Measurements from ENCODE around the gene WDR41. TPM values are rescaled to one million over a fixed set of nuclear protein-coding genes. Genes with fewer than 3 reads are reported as not detected.
A peak's percentile ranks its signal among the peaks of the same experiment; 100 is the strongest.

The WDR41 gene
- total RNA-seq, 1 donor from 2014 or later = 59.6 TPM

- no peak for DNase-seq (ENCODE audit: extremely low spot score, unreplicated experiment)
- Mint-ChIP-seq H3K36me3 (peaks cover 48% of the 10 kb centered on the region), H3K4me3 (no peak overlapping the region), H3K9me3 (no peaks in the 10 kb centered on the region), H3K4me1 (ENCODE audit: unreplicated experiment) (no peaks in the 10 kb centered on the region), H3K27me3 (no peaks in the 10 kb centered on the region), H3K27ac (no peak overlapping the region)
- TF ChIP-seq, protein P1, sequence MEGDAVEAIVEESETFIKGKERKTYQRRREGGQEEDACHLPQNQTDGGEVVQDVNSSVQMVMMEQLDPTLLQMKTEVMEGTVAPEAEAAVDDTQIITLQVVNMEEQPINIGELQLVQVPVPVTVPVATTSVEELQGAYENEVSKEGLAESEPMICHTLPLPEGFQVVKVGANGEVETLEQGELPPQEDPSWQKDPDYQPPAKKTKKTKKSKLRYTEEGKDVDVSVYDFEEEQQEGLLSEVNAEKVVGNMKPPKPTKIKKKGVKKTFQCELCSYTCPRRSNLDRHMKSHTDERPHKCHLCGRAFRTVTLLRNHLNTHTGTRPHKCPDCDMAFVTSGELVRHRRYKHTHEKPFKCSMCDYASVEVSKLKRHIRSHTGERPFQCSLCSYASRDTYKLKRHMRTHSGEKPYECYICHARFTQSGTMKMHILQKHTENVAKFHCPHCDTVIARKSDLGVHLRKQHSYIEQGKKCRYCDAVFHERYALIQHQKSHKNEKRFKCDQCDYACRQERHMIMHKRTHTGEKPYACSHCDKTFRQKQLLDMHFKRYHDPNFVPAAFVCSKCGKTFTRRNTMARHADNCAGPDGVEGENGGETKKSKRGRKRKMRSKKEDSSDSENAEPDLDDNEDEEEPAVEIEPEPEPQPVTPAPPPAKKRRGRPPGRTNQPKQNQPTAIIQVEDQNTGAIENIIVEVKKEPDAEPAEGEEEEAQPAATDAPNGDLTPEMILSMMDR (conservative IDR thresholded peaks at IDR 0.05) = no peak
Observed at GRCh38 chr5:77452351-77452750, 39.8 kb downstream of the WDR41 start.

GRCh38 chr5:77449981-77450380 lies 42.1 kb downstream of the WDR41 start:
- Mint-ChIP-seq H3K36me3 (peaks cover 67% of the 10 kb centered on the region), H3K9me3 (peaks cover 3% of the 10 kb centered on the region), H3K4me3 (no peak overlapping the region), H3K4me1 (ENCODE audit: unreplicated experiment) (no peaks in the 10 kb centered on the region), H3K27me3 (no peaks in the 10 kb centered on the region), H3K27ac (no peak overlapping the region)
- DNase-seq (ENCODE audit: extremely low spot score, unreplicated experiment) = no peak
- TF ChIP-seq, protein P1 (conservative IDR thresholded peaks at IDR 0.05) = no peak

- no peak overlapping the region for H3K4me3 Mint-ChIP-seq
- H3K27me3 Mint-ChIP-seq = no peaks in the 10 kb centered on the region
- TF ChIP-seq, protein P1 (conservative IDR thresholded peaks at IDR 0.05) = no peak
- peaks cover 3% of the 10 kb centered on the region for H3K9me3 Mint-ChIP-seq
- H3K27ac Mint-ChIP-seq = no peak overlapping the region
- peaks cover 69% of the 10 kb centered on the region for H3K36me3 Mint-ChIP-seq
- H3K4me1 Mint-ChIP-seq (ENCODE audit: unreplicated experiment) = no peaks in the 10 kb centered on the region
- no peak for DNase-seq (ENCODE audit: extremely low spot score, unreplicated experiment)
Observed at GRCh38 chr5:77449277-77449676, 42.8 kb downstream of the WDR41 start.

DNA sequence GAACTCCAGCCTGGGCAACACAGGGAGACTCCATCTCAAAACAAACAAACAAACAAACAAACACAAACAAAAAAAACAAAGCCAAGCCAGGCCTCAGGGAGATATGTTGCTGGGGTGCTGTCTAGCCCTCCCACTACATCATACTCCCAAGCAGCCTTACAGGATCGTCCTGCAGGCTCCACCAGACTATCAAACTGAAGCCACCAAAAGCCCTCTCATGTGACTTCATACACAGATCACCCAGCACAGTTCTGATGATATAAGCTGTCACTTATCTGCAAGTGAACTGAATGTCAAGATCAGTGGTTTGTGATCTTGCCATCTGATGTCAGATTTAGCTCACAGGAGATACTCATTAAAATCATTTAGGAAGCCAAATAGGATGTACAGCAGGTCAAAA lies 43.3 kb downstream of the WDR41 start:
- Mint-ChIP-seq H3K9me3 (peaks cover 3% of the 10 kb centered on the region), H3K27ac (no peak overlapping the region), H3K36me3 (peaks cover 72% of the 10 kb centered on the region), H3K27me3 (no peaks in the 10 kb centered on the region), H3K4me3 (no peak overlapping the region), H3K4me1 (ENCODE audit: unreplicated experiment) (no peaks in the 10 kb centered on the region)
- TF ChIP-seq, protein P1 (conservative IDR thresholded peaks at IDR 0.05) = no peak
- no peak for DNase-seq (ENCODE audit: extremely low spot score, unreplicated experiment)

GRCh38 chr5:77444356-77444755 lies 47.8 kb downstream of the WDR41 start:
- Mint-ChIP-seq H3K4me3 (no peak overlapping the region), H3K9me3 (peaks cover 3% of the 10 kb centered on the region), H3K36me3 (peaks cover 49% of the 10 kb centered on the region), H3K4me1 (ENCODE audit: unreplicated experiment) (no peaks in the 10 kb centered on the region), H3K27ac (peak overlapping the region; percentile 4), H3K27me3 (no peaks in the 10 kb centered on the region)
- TF ChIP-seq, protein P1 (conservative IDR thresholded peaks at IDR 0.05) = no peak
- DNase-seq (ENCODE audit: extremely low spot score, unreplicated experiment) = no peak

DNA sequence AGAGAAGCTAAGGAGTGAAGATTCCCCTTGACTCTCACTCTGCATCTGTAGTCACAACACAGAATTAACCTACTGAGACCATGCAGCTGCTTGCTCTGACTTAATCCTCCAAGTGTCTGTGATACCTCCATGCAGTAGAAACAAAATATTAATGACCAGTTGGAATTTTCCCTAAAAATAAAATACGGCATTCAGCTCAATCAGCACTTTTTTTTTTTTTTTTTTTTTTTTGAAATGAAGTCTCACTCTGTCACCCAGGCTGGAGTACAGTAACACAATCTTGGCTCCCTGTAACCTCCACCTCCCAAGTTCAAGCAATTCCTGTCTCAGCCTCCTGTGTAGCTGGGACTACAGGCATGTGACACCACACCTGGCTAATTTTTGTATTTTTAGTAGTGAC lies 48.4 kb downstream of the WDR41 start:
- H3K4me1 Mint-ChIP-seq (ENCODE audit: unreplicated experiment) = no peaks in the 10 kb centered on the region
- H3K36me3 Mint-ChIP-seq = peaks cover 42% of the 10 kb centered on the region
- no peak for DNase-seq (ENCODE audit: extremely low spot score, unreplicated experiment)
- TF ChIP-seq, protein P1 (conservative IDR thresholded peaks at IDR 0.05) = no peak
- no peak overlapping the region for H3K27ac Mint-ChIP-seq
- H3K4me3 Mint-ChIP-seq = no peak overlapping the region
- no peaks in the 10 kb centered on the region for H3K27me3 Mint-ChIP-seq
- H3K9me3 Mint-ChIP-seq = peaks cover 3% of the 10 kb centered on the region

Data from type B pancreatic cell (in vitro differentiated cells).